LNCaP clone FGC (cell line): ENCODE results near the gene TBC1D2.

Source experiments
- DNase-seq: peaks from one replicate; pipeline ENCODE4 v3.0.0-alpha.2; 2011; ENCODE audit warnings: low read depth
- H3K4me3 ChIP-seq: 2 replicates; pipeline ENCODE4 v1.5.1; 2011; ENCODE audit warnings: mild to moderate bottlenecking, low read depth, low read length, control low read depth
- CTCF ChIP-seq: IDR thresholded peaks from 2 replicates; pipeline ENCODE4 v1.5.1; 2012; ENCODE audit warnings: mild to moderate bottlenecking; ENCODE audit not compliant: control insufficient read depth, insufficient read depth; ENCODE audit errors: extremely low read depth

The TBC1D2 gene

GRCh38 chr9:98215271-98215670, 40.2 kb downstream of the TBC1D2 start:
- no peak overlapping the region for H3K4me3 ChIP-seq
- no peak for DNase-seq
- no peak for TF ChIP-seq CTCF

GRCh38 chr9:98214811-98215210, 40.6 kb downstream of the TBC1D2 start:
- DNase-seq, result no peak
- no peak for TF ChIP-seq CTCF
- H3K4me3 ChIP-seq, result no peak overlapping the region

- H3K4me3 ChIP-seq, result no peak overlapping the region
- DNase-seq, result no peak
- TF ChIP-seq CTCF, result no peak
Observed at GRCh38 chr9:98211260-98211659, 44.2 kb downstream of the TBC1D2 start.

GRCh38 chr9:98210435-98210834, 45.0 kb downstream of the TBC1D2 start:
- TF ChIP-seq CTCF, result no peak
- DNase-seq, result no peak
- H3K4me3 ChIP-seq, result no peak overlapping the region

- no peak for TF ChIP-seq CTCF
Observed at GRCh38 chr9:98209530-98209929, 45.9 kb downstream of the TBC1D2 start.

GRCh38 chr9:98208635-98209034, 46.8 kb downstream of the TBC1D2 start:
- no peak for DNase-seq
- no peak overlapping the region for H3K4me3 ChIP-seq

More at GRCh38 chr9:98209530-98209929, 45.9 kb downstream of the TBC1D2 start:
- DNase-seq, result no peak
- no peak overlapping the region for H3K4me3 ChIP-seq

More at GRCh38 chr9:98208635-98209034, 46.8 kb downstream of the TBC1D2 start:
- no peak for TF ChIP-seq CTCF
